IPS-11a (cell line): ENCODE measurements around the gene ZFP91.

Experiments
- H3K4me3 ChIP-seq: one replicate; pipeline ENCODE4 v1.5.1; 2013; ENCODE audit warnings: low read depth, low read length, control low read depth

ZFP91 gene

DNA sequence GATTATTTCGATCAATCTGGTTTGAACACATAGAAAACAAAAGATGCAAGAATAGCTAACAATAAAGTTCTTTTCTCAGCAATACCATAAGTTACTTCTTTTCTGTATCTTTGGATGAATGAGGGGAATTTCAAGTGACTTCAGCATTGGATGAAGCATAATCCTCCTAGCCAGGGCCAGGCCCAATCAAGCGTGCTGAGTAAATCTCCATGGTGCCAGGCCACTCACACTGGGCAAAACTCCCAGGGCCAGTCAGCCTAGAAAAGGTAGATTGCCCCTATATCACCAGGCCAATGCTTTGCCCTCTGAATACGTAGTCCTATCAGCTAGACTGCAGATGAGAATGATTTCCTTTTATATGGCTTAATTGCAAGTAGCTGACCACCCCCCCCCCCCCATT, 49.6 kb downstream of the ZFP91 start:
- no peak overlapping the region for H3K4me3 ChIP-seq

- no peak overlapping the region for H3K4me3 ChIP-seq
These were observed 51.0 kb downstream of the ZFP91 start for GRCh38 chr11:58629857-58630256.

DNA sequence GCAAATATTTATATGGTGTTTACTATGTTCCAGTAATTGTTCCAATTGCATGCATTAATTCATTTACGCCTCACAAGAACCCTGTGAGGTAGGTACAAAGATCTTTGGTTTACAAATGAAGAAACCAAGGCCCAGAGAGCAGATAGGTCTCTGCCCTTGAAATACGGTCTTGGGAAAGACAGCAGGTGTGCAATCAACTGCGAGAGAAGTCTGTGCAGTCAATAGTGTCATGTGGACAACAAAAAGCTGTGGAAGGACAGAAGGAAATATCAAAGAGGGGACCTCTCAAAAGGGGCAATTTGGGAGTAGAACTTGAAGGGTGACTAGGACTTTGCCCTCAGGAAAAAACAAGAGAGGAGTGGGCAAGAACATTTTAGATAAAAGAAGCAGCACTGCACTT, 52.5 kb downstream of the ZFP91 start:
- no peak overlapping the region for H3K4me3 ChIP-seq

- no peak overlapping the region for H3K4me3 ChIP-seq
These were observed 53.6 kb downstream of the ZFP91 start for GRCh38 chr11:58632510-58632909.

DNA sequence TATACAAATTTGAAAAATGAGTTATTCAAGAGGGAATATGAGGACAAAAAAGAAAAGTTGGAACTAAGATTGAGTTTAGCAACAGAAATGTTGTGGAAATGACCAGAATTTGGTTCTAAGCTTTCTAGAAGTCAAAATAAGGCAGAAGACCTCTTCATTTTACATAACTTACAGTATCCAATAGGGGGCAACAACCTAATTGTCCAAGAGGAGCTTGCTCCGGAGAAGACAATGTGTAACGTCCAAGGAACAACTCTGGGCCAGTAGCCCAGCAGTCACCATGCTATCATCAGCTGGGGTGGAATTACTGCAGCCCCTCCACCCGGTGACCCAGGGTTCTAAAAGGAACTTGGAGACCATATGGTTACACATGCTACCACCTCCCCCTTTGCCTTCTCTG, 57.7 kb downstream of the ZFP91 start:
- H3K4me3 ChIP-seq: no peak overlapping the region

DNA sequence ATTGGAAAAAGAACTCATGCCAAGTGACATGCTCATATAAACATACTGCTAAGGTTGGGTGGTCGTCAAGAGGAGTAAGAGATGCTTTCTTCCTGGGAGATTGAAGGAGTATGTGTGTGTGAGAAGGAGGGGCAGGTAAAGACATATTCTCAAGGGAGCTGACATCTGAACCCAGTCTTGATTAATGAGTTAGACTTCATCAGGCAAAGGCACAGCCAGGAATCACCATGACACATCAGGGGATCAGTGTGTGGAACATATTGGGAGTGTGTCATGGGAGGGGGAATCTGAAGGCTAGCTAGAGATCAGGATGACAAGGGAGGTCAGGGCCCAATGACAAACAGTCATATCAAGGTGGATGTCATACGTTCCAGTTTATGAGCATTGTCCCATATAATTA, 58.5 kb downstream of the ZFP91 start:
- H3K4me3 ChIP-seq: no peak overlapping the region

GRCh38 chr11:58639103-58639502, 60.2 kb downstream of the ZFP91 start:
- H3K4me3 ChIP-seq: no peak overlapping the region

- no peak overlapping the region for H3K4me3 ChIP-seq
These were observed 60.8 kb downstream of the ZFP91 start for GRCh38 chr11:58639669-58640068.

DNA sequence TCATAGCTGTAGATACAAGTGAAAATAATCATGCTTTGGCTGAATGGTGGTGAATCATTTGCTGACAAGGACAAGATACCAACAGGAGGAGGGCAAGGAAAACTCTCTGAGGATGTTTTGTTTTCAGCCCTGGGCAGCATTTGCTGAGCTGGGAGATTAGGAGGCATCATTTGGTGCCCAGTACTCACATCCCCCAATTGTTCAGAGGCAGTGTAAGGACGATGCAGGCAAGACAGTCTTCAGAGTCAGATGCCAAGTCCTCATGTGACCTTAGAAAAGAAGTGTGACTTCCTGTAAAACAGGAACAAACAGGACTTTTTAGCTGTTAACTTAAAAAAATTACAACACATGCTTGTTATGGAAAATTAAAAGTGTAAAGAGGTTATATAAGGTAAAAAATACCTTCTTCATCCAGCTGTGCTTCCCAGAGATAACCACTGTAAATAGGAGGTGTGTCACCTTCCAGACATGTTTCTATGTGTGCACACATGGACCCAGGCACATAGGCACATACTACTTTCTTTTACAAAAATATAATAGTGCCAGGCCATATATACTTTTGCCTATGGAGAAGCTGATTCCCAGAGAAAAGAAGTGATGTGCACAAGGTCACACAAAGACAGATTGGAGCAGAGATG, 61.6 kb downstream of the ZFP91 start:
- no peak overlapping the region for H3K4me3 ChIP-seq

- no peak overlapping the region for H3K4me3 ChIP-seq
These were observed 62.5 kb downstream of the ZFP91 start for GRCh38 chr11:58641341-58641740.

- H3K4me3 ChIP-seq: no peak overlapping the region
These were observed 63.1 kb downstream of the ZFP91 start for GRCh38 chr11:58641803-58642581.

DNA sequence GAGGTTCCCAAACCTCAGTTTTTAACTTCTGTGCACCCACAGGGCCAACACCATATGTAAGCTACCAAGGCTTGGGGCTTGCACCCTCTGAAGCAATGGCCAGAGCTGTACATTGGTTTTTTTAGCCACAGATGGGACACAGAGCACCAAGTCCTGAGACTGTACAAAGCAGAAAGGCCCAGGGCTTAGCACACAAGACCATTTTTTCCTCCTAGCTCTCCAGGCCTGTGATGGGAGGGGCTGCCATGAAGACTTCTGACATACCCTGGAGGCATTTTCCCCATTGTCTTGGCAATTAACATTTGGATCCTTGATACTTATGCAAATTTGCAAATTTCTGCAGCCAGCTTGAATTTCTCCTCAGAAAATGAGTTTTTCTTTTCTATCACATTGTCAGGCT, 67.0 kb downstream of the ZFP91 start:
- no peak overlapping the region for H3K4me3 ChIP-seq

DNA sequence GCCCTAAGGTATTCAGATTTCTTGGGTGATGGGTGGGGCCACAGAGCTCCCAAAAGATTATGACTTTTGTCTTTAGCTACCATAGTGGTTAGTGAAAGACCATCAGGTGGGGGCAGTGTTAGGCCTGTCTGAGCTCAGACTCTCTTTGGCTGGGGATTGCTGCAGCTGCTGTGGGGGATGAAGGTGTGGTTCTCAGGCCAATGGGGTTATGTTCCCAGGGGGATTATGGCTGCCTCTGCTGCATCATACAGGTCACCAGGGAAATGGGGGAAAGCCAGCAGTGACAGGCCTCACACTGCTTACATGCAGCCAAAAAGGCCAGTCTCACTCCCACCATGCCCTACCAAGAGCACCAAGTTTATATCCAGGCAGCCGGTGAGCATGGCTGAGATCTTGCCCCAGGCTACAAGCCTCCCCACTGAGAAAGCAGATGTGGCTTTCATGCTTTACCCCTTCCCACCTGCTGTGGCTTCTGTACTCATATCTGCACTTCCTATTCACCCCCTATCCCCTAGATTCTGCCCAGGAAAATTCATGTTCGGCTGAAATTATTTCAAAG, 68.4 kb downstream of the ZFP91 start:
- H3K4me3 ChIP-seq: no peak overlapping the region

GRCh38 chr11:58647866-58648265, 69.0 kb downstream of the ZFP91 start:
- H3K4me3 ChIP-seq: no peak overlapping the region

DNA sequence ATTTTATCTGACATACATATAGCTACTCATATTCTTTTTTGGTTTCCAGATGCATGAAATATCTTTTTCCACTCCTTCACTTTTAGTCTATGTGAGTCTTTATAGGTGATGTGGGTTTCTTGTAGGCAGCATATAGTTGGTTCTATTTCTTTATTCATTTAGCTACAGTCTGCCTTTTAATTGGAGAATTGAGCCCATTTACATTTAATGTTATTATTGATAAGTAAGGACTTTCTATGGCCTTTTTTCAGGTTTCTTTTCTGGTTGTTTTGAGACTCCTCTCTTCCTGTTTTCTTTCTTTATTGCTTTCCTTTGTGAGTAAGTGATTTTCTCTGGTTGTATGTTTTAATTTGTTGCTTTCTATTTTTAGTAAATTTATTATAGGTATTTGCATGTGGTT, 70.8 kb downstream of the ZFP91 start:
- no peak overlapping the region for H3K4me3 ChIP-seq

DNA sequence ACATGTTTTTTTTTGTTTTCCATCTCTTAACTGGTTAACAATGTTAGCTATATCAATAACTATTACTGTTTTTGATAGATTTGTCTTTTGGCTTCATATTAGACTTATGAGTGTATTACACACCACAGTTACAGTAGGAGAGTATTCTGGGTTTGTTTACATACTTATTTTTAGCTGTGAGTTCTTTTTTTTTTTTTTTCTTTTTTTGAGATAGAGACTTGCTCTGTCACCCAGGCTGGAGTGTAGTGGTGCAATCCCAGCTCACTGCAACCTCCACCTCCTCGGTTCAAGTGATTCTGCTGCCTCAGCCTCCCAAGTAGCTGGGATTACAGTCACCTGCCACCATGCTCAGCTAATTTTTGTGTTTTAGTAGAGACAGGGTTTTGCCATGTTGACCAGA, 71.6 kb downstream of the ZFP91 start:
- no peak overlapping the region for H3K4me3 ChIP-seq

DNA sequence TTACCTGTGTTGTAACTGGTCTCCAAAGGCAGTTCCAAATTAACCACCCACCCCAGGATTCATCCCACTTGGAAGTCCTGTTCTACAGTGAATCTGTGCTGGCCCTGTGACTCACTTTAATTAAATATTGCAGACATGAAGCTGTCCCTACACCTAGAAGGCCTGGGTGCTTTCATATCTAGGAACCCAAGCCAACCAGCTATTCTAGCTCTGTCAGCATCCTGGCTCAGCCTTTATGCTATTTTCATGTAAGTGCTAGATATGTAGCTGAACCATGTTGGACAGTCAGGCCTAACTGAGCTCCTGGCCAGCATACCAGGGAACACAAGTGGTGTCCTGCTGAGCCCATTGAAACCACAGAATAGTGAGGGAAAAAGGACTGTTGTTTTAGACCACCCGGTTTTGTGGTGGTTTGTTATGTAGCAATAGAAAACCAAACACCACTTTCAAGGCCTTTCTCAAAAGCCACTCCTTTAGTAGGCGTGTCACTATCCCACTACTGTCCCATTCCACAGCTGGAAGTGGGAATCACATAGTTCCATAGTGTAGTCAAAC, 73.9 kb downstream of the ZFP91 start:
- H3K4me3 ChIP-seq: no peak overlapping the region

DNA sequence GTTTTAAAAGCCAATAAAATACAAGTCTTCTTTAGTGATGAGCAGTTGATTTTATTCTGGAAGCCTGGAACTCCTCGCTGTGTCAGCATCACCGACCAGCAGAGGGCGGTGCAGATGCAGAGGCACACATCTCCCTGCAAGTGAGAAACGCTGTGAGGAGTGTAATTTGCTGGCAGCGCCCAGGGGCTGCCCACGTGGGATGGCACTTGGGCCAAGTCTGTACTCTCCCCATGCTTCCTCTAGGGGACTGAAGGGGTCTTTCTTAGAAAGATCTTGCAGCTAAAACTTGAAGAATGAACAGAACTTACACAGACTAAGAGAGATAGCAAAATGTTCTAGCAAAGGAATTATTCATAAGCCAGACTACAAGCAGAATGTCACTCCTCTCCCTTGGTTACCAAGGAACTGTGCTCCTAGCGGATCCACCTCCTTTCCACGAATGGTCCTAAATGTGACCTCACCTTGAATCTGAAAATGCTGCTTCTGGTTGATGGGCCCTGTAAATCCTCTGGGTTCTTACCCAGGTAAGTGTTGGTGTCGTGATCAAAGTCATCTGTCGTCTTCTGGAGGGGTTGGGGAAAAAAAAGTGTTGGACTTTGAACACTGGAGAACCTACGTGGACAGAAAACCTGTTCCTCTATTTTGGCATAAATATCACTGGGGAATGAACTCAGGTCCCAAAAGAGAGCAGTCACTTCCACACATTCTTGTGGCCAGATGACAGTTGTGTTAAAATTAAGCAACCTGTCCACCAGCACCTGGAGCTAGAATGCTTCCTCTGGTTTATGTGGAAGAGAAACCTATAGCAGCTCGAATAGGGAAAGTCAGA, 75.4 kb downstream of the ZFP91 start:
- H3K4me3 ChIP-seq: no peak overlapping the region

DNA sequence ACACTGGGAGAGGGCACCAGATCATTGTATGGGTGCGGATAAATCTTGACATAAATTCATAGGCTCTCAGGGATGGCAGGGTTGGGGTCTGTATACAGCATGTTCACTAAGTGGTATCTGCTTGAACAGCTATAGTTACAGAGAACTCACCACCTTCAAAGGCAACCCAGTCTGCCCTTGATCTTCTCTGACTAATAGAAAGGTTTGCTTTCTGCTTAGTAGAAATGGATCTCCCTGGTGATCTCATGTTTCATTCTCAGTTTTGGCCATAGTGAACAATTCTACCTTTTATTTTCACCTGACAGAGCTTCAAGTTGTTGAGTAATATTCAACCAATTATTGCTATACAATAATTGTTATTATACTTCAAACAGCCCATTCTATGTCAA, 76.0 kb downstream of the ZFP91 start:
- no peak overlapping the region for H3K4me3 ChIP-seq

GRCh38 chr11:58656348-58656747, 77.5 kb downstream of the ZFP91 start:
- no peak overlapping the region for H3K4me3 ChIP-seq

- no peak overlapping the region for H3K4me3 ChIP-seq
These were observed 79.8 kb downstream of the ZFP91 start for GRCh38 chr11:58658623-58659022.
